NCI-H1694 (cell line): Measurements from ENCODE around the gene ANKRD13A.
"Not testable (repeated sequence)": the region's sequence is repeated elsewhere in the genome, so short reads cannot be mapped to it uniquely, and the experiment has no call there.

Experiments
- DNase-seq: peaks from one replicate; lab custom pipeline; 2025; lab: John Stamatoyannopoulos, UW

Gene ANKRD13A

DNA sequence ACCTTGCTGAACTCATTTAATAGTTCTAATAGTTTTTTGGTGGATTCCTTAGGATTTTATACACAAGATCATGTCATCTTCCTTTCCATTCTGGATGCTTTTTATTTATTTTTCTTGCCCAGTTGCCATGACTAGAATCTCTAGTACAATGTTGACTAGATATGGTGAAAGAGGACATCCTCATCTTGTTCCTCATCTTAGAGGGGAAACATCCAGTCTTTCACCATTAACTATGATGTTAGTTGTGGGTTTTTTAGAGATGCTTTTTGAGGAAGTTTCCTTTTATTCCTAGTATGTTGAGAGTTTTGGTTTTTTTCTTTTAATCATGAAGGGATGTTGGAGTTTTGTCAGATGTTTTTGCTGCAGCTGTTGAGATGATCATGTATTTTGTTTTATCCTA, 8.7 kb downstream of the ANKRD13A start:
- no peak for DNase-seq

DNA sequence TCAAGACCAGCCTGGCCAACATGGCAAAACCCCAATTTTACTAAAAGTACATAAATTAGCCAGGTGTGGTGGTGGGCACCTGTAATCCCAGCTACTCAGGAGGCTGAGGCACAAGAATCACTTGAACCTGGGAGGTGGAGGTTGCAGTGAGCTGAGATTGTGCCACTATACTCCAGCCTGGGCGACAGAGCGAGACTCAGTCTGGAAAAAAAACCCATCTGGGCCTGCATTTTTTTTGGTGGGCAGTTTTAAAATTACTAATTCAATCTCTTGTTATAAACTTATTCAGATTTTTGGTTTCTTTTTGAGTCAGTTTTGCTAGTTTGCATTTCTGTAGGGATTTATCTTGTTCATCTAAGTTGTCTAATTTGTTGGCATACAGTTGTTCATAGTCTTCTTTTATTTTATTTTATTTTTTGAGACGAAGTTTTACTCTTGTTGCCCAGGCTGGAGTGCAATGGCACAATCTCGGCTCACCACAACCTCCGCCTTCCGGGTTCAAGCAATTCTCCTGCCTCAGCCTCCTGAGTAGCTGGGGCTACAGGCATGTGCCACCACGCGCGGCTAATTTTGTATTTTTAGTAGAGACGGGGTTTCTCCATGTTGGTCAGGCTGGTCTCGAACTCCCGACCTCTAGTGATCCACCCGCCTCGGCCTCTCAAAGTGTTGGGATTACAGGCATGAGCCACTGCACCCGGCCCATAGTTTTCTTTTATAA, 9.6 kb downstream of the ANKRD13A start:
- DNase-seq: not testable (repeated sequence)

DNA sequence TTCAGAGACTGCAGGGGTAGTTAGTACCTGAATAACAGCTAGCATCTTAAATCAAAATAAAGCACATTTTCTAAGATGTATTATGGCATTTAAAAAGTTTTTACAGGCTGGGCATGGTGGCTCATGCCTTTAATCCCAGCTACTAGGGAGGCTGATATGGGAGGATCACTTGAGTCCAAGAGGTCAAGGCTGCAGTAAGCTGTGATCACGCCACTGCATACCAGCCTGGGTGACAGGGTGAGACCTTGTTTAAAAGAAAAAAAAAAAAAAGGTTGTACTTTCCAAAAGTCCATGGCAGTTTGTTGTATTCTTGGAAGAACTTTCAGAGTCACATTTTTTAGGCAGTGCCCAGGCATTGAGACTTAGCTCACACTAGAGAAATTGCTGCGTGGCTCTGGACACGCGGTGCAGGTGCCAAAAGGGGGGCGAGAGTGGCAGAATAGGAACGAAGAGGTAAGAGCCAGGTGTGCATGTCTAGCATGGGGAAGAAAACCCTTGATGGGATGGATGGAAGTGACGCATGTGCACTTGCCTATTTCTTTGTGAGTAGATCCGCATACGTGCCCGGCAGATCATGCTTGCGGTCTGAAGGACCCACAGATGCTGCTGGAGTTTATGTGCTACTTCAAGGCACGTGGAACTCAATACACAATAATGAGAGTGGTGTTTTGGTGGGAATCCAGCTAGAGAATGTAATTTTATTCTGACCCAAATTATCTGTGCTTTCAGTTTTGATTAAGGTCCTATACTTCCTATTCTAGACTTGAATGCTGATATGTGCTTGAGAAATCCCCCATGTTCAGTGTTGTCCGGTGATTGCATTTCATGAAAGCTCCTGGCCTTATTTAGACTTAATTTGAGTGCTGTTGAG, 11.9 kb downstream of the ANKRD13A start:
- DNase-seq: no peak

DNA sequence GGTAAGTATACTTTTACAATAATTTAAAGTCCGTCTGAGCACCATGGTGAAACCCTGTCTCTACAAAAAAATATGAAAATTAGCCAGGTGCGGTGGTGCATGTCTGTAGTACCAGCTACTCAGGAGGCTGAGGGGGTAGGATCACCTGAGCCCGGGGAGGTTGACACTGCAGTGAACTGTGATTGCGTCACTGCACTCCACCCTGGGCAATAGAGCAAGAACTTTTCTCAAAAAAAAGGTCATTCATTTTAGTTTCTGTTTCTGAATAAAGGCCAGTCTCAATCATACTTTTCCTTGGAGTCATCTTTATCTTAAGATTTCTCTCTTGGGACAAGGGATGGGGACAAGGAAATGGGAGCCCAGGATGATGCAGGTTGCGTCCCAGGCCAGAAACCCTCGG, 12.9 kb downstream of the ANKRD13A start:
- no peak for DNase-seq

DNA sequence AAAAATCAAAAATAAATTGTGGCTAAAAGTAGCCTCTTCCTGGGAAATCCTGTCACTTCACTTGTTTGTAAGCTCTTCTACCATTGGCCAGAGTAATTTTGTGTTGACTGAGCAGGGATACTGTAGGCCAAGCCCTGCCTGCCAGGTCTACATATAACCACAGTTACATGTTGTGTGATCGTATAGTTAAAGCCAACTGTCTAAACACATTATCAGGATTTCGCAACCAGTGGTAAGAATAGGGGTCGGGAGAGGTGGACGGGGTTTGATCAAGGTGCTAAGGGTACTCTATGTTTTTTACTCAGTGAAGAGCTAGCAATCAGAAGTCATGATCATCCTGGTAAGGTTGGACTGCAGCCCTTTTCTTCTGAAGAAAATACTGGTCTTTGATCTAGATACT, 13.4 kb downstream of the ANKRD13A start:
- no peak for DNase-seq

DNA sequence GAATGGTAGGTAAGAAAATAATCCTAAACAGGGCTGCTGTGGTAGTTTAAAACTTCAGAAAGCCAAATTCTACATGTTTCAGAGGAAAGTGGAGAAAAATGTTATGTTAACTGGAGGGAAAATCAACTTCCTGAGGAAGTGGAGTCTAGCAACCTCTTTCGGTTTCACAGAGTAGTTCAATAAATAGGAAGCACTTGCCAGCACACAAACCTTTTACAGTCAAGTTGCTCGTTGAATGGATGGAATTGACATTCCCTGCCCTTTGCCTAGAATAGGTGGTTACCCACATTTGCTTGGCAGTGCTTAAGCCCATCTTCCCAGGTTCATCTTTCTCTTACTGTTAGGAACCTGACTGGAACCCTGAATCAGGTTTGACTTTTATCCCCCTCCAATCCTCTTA, 15.9 kb downstream of the ANKRD13A start:
- DNase-seq: no peak

DNA sequence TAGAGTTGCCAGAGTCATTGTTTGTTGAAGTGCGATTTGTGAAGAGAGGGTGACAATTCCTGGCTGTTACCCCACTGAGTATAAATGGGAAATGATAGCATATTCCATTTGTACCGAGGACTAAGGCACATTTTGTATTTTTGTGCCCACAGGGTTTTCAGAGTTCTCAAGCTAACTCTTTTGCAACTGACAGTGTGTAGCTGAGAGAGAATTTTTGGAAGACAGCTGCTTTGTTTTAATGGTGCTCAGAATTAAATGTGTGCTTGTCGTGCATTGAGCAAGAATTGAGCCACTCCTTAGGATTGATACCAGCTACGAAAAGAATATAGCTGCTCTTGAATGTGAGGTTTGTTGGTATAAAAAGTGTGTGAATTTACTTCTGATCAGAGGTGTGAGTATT, 21.7 kb downstream of the ANKRD13A start:
- no peak for DNase-seq

DNA sequence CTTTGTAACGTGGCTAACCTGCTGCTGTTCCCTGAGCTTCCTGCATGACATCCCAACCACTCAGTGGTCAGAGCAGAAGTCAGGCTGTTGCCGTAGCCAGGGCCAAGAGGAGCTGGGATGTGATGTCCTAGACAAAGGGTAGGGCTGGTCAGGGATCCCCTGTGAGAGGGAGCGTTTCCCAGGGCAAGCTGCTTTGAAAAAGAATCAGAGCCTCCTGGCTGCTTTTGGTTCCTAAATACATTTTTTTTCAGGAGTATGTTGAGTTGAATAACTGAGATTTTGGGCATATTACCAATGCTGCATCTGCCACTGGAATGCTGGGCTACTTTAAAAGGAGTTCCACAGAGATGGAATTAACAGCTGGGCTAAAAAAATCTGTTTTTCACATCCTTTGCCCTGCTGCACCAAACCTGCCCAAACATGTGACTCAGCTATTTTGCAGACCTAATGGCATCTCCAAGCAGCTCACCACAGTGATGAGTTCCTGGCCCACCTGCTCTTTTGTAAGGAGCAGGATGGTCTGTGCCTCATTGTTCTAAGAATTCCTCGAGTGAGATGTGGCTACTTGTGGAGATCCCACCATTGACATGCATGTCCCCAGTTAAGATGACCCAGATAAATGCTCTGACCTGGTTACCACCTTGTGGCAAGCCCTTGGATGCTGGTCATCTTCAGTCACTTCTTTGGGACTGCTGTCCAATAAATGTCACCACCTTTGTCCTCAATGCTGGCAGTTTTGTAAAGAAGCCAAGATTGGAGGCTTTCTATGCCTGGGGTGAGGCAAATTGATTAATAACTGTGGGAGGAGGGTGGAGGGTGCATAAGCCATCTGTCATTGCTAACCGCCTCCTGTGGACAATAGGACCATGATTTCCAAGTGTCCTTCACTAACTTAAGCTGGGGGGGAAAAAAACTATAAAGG, 24.1 kb downstream of the ANKRD13A start:
- peak; percentile 66 for DNase-seq

DNA sequence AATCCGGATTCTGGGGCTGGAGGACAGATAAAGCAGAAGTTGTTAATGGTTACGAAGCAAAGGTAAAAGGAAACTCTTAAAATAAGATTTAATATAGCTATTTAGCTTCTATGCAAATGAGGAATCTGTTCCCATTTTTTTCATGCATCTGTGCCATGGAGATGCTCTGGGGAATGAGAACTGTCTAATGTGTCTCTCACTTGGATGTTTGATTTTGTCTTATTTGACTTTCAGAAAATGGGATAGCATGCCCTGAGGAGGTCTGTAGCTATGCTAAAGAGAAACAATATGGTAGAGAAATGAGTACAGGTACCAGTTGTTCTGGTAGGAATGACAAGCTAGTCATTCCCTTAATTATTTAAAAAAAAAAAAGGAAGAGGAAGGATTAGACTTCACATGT, 24.8 kb downstream of the ANKRD13A start:
- no peak for DNase-seq

DNA sequence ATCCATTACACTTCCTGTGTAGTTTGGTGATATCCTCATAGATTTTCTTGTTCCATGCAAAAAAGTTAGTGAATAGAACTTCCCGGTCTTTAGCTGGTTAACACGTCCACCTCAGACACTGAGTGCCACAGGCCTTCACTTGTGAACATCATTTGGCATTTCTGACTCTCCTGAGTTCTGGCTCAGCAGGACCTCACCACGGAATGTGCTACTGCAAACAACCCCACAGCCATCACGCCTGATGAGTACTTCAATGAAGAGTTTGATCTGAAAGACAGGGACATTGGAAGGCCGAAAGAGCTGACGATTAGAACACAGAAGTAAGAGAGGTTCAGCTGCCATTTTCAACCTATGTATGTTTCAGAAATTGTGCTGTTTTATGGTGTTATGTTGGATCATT, 29.1 kb downstream of the ANKRD13A start:
- no peak for DNase-seq

DNA sequence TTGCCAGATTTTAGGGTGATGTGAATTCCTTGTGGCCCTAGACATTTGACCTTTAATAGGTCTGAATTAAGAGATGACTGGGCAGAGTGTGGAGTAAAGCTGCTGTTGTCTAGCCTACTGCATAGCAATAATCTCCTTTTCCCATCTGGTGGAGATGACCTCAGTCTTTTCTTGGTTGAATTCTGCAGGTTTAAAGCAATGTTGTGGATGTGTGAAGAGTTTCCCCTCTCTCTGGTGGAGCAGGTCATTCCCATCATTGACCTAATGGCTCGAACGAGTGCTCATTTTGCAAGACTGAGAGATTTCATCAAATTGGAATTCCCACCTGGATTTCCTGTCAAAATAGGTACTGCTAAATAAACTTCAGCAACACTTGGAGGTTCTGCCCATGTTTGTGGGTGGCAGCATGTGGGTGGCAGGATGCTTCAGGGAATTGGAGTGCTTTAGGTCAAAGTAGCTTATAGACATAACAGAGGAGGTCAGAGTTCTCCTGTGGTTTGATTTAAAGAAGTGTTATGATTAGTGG, 30.1 kb downstream of the ANKRD13A start:
- DNase-seq: no peak

DNA sequence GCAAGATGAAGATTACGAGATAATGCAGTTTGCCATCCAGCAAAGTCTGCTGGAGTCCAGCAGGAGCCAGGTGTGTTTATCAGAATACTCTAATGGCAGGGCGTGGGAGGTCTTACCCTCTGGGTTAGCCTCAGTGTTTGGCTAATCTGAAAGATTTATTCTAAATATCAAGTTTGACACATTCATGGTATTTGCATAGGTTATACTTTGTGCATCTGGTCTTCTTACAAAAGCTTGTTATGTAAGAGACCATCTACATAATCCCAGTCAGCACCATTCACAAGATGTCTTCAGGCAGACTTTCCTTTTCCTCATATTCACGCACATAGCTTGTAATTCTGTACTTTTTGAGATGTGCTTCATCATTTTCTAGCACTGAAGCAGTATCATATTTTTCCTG, 34.7 kb downstream of the ANKRD13A start:
- DNase-seq: no peak

DNA sequence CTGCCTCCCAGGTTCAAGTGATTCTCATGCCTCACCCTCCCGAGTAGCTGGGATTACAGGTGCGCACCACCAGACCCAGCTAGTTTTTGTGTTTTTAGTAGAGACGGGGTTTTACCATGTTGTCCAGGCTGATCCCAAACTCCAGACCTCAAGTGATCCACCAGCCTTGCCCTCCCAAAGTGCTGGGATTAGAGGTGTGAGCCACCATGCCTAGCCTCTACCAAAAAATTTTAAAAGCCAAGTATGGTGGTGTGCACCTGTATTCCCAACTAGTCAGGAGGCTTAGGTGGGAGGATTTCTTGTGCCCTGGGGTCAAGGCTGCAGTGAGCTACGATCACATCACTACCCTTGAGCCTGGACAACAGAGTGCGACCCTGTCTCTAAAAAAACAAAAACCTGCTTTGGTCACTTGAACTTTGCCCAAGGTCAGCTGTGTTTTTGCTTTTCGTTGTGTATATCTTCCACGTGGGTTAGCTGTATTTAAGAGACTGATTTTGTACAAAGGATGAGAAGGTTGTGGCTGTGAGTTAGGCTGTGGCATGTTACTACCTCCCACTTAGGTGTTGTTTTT, 36.4 kb downstream of the ANKRD13A start:
- no peak for DNase-seq

DNA sequence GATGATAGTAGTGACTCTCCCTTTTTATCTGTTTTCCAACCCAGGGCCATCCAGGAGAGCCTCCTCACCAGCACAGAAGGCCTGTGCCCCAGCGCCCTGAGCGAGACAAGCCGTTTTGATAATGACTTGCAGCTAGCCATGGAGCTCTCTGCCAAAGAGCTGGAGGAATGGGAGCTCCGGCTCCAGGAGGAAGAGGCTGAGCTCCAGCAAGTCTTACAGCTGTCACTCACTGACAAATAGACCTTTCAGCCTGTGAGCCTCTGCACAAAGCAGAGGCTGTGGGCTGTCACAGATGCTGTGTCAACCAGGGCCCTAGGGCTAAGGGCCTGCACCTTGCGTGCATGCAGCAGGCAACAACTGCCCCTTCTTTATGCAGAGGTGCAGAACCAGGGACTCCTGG, 38.1 kb downstream of the ANKRD13A start:
- no peak for DNase-seq

DNA sequence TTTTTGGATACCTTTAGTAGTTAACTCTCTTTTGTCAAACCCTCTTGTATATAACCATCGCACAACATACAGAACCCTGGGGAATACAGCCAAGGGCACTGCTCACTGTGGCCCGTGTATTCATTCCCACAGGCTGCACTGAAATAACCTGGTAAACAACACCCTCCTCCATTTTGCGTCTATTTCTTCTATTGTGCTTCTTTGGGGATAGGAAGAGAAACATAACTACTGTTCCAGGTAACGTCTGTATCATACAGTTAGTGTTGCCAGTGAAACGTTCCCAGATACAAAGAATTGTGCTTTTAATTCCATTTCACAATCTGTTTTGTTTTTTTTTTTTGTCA, 39.5 kb downstream of the ANKRD13A start:
- DNase-seq: no peak

DNA sequence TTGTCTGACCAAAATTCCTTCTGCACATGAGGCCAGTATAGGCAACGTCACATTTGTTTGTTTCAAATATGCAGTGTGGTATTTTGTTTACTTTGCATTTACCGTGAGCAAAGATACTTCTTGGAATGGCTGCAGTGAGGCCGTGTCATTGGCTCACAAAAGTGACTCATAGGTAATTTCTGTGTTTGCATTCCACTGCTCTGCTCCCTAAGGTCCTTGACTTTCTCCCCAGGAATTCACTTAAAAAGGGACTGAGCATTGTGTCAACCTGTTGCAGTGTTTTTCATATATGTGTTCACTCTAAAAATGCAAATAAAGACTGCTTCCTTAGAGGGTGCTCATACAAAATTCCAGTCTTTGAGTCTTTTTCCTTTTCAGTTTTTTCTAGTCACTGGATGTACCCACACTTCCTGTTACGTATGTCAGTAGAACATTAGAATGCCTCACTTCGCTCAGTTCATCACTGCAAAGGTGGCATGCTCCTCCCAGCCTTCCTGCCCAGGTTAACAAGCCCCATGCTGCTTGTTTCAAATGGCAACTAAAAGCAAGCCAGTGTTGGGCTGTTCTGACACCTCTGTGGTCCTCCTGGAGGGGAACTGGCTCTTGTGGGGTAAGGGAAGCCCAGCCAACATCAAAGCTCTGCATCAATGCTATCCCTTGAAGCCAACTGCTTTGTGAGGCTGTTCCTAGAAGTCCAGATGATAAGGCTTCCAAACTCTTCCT, 40.0 kb downstream of the ANKRD13A start:
- DNase-seq: no peak

DNA sequence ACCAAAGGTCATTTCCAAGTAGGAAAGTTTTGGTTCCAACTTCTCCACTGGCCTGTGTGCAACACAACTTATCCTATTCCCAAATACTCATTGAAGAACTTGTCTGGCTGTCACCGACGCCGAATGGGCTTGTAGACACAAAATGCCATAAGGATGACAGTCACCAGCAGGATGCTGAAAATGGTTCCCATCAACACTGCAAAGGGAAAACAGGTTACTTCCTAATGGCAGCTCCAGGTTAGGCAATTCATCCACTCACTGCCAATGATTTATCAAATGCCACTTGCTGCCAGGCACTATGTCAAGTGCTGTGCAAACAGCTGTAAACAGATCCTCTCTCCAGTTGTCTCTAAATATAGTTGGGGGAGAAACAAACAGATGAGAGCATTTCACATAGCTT, 43.0 kb downstream of the ANKRD13A start:
- no peak for DNase-seq

DNA sequence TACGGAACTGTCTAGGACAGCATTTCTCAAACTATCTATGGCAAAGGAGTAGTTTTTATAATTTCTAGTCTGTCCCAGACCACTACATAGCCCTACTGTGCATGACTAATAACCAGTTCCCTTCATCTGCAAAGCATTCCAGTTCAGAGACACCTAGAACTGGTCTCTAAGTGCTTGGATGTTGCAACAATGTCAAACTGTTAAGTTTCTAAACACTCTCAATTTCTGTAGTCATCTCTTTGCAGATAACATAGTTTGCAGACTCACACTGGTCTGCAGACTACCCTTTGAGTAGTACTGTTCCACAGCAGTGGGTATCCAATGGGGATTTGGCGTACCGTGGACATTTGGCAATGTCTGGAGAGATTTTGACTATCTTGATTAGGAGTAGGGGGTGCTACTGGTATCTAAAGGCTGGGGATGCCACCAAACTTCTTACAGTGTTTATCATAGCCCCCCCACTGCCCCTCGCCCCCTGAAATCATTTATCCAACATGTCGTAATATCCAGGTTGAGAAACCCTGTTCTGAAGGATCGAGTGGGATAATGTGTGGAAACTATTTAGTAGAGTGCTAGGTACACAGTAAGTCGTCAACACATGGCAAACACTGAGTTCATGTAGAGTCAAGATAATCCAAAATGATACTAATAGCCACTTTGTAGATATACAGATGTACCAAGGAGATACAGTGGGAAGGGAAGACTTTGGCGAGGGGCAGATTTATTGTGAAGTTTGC, 47.4 kb downstream of the ANKRD13A start:
- DNase-seq: no peak

DNA sequence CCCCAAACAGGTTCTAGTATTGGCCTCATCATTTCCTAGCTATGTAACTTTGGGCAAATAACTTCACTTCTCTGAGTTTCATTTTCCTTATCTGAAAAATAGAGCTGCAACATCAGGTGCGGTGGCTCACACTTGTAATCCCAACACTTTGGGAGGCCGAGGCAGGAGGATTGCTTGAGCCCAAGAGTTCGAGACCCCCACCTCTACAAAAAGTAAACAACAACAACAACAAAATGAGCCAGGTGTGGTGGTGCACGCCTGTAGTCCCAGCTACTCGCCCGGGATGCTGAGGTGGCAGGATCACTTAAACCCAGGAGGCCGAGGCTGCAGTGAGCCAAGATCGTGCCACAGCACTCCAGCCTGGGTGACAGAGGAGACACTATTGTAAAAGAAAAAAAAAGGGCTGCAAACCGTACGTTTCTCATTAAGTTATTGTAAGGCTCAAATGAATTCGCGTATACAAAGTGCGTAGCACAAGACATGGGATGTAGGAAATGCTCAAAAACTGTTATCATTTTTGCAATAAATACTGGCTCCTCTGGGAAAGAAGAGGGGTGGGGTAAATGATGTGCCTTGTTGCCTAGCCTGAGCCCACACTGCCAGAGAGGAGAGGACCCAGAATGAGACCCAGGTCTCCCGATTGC, 48.2 kb downstream of the ANKRD13A start:
- DNase-seq: no peak
